ENCODE results near the gene RPL11.

The RPL11 gene

DNA sequence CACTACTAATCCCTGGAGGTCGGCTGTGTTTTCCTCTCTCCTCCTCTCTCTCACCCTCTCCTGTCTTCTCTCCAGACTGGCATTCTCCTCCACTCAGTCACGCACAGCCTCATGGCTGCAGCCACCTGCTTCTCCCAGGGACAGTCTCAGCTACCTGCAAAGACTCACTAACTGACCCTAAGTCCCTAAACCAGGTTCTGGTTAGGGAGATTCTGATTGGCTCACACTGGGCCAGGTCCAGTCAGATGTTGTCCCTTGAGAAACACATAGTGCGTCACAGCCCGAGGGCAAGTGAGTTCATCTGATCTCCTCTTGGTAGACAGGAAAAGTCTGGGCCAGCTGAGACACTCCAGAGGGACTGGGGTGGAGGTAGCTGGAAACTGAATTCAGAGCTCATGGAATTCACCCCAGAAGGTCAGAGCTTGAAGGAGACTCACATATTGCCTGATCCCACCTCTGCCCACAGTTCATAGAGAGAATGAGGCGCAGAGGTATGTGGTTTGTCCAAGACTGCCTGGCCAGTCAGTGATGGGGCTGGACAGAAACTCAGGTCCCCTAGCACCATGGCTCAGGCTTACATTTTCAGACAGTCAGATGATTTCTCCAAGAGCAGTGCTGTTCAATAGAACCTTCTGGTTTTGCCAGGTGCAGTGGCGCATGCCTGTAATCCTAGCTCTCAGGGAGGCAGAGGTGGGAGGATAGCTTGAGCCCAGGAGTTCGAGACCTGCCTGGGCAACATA is 40.4 kb upstream of the RPL11 start:
- no peak for TF ChIP-seq ZFP3 (CRISPR knock-in tag; IDR thresholded peaks at IDR 0.05)
- no peak for TF ChIP-seq ESRRG (CRISPR knock-in tag; IDR thresholded peaks at IDR 0.05)
- ATAC-seq: peak; percentile 63

DNA sequence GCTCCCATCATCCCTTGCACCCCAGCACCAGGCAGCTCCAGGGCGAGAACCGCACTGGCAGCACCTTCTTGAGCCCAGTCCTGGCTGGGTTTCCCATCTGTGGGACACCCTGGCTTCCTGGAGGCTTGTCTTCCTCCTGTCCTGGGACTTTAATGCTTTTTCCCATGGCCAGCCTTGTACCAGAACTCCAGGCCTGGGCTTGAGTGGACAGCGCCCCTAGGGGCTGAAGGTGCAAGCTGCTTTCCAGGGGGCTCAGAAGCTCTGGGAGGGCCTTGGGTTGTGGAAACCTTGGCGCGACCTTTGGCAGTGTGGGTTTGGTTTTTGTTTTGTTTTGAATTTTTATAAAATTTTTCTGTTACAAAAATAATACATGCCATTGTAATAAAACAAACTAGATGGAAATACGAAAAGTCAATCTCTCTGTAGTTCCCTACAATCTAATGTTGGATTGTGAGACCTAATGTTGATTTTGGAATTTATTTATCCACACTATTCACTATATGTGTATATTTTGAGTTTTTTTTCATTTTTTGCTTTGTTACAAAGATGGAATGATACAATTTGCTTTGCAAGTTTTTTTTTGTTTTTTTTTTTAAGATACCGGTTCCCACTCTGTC is 33.8 kb upstream of the RPL11 start:
- peak; percentile 99 for ATAC-seq
- TF ChIP-seq ZNF70 (CRISPR knock-in tag; IDR thresholded peaks at IDR 0.05): no peak
- no peak for TF ChIP-seq SNAI2 (CRISPR knock-in tag; IDR thresholded peaks at IDR 0.05)
- TF ChIP-seq OSR1 (CRISPR knock-in tag; IDR thresholded peaks at IDR 0.05): no peak
- no peak for TF ChIP-seq ISL1 (CRISPR knock-in tag; IDR thresholded peaks at IDR 0.05)

DNA sequence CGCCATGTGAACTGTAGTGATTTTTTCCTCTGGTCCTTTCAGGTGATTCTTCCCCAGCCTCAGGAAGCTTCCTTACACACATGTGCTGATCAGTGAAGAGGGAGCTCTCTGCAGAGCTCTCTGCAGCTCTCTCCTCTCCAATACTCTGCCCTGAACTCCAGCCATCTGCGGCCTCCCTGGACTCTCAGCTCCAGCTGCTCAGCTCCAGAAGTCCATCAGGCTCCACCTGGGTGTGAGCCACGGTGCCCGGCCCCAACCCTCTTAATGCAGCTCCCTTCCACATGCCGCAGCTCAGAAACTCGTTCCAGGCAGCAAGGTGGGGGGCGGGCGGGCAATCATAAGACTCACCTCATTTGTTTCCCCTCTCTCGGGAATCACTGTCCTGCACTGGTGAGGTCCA is 30.9 kb upstream of the RPL11 start:
- TF ChIP-seq TOX (CRISPR knock-in tag; IDR thresholded peaks at IDR 0.05; ENCODE audit: borderline replicate concordance) (no peak), ARNTL (CRISPR knock-in tag; IDR thresholded peaks at IDR 0.05; ENCODE audit: borderline replicate concordance, low read depth) (no peak), TCF4 (CRISPR knock-in tag; IDR thresholded peaks at IDR 0.05; ENCODE audit: borderline replicate concordance) (no peak), BACH2 (CRISPR knock-in tag; IDR thresholded peaks at IDR 0.05; ENCODE audit: borderline replicate concordance) (no peak), CREB5 (CRISPR knock-in tag; IDR thresholded peaks at IDR 0.05; ENCODE audit: low read depth) (no peak), ZFP3 (CRISPR knock-in tag; IDR thresholded peaks at IDR 0.05) (no peak), POU6F1 (CRISPR knock-in tag; IDR thresholded peaks at IDR 0.05; ENCODE audit: borderline replicate concordance, low read depth) (no peak), CSDC2 (CRISPR knock-in tag; IDR thresholded peaks at IDR 0.05) (no peak), ZFP30 (CRISPR knock-in tag; IDR thresholded peaks at IDR 0.05) (no peak), PPARA (CRISPR knock-in tag; IDR thresholded peaks at IDR 0.05; ENCODE audit: borderline replicate concordance) (no peak), ZNF8 (CRISPR knock-in tag; IDR thresholded peaks at IDR 0.05) (no peak), GLIS3 (CRISPR knock-in tag; IDR thresholded peaks at IDR 0.05) (no peak), OSR1 (CRISPR knock-in tag; IDR thresholded peaks at IDR 0.05) (no peak), SNAI2 (CRISPR knock-in tag; IDR thresholded peaks at IDR 0.05) (no peak), ZNF70 (CRISPR knock-in tag; IDR thresholded peaks at IDR 0.05) (no peak)
- TF ChIP-seq, protein P1, sequence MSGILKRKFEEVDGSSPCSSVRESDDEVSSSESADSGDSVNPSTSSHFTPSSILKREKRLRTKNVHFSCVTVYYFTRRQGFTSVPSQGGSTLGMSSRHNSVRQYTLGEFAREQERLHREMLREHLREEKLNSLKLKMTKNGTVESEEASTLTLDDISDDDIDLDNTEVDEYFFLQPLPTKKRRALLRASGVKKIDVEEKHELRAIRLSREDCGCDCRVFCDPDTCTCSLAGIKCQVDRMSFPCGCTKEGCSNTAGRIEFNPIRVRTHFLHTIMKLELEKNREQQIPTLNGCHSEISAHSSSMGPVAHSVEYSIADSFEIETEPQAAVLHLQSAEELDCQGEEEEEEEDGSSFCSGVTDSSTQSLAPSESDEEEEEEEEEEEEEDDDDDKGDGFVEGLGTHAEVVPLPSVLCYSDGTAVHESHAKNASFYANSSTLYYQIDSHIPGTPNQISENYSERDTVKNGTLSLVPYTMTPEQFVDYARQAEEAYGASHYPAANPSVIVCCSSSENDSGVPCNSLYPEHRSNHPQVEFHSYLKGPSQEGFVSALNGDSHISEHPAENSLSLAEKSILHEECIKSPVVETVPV (CRISPR knock-in tag; IDR thresholded peaks at IDR 0.05): no peak
- no peak for ATAC-seq

DNA sequence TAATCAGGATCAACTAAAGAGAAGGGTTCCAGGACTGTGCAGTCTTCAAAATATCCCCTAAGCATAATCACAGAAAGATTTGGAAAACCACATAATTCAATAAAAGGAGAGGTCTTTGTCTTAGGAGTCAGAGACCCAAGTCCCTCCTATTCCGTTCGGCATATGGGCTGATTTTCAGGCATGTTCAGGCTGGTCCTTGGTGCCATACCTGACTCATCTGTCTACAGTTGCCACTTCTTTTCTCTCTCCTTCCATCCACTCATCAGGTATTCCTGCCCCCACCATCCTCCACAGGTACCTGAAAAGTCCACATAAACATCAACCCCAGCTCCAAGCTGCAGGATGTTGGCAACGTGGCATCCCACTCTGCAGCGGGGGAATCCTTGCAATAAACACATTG is 29.7 kb upstream of the RPL11 start:
- ATAC-seq: no peak
- TF ChIP-seq, protein P1 (CRISPR knock-in tag; IDR thresholded peaks at IDR 0.05): no peak
- TF ChIP-seq CREB5 (CRISPR knock-in tag; IDR thresholded peaks at IDR 0.05; ENCODE audit: low read depth): no peak
- TF ChIP-seq CSDC2 (CRISPR knock-in tag; IDR thresholded peaks at IDR 0.05): no peak
- TF ChIP-seq ESRRG (CRISPR knock-in tag; IDR thresholded peaks at IDR 0.05): no peak
- TF ChIP-seq PATZ1 (CRISPR knock-in tag; IDR thresholded peaks at IDR 0.05; ENCODE audit: borderline replicate concordance): no peak
- no peak for TF ChIP-seq ZFP30 (CRISPR knock-in tag; IDR thresholded peaks at IDR 0.05)
- TF ChIP-seq RARB (CRISPR knock-in tag; IDR thresholded peaks at IDR 0.05): no peak
- TF ChIP-seq ZC3H10 (CRISPR knock-in tag; IDR thresholded peaks at IDR 0.05): no peak
- no peak for TF ChIP-seq GLIS3 (CRISPR knock-in tag; IDR thresholded peaks at IDR 0.05)
- TF ChIP-seq POU6F1 (CRISPR knock-in tag; IDR thresholded peaks at IDR 0.05; ENCODE audit: borderline replicate concordance, low read depth): no peak
